CD4-positive, alpha-beta T cell treated with Interleukin-15 for 4 hours (primary cell): Measurements from ENCODE around the gene GOLT1A.
A peak's percentile ranks its signal among the peaks of the same experiment; 100 is the strongest.

Source experiments
- DNase-seq: peaks from one replicate; pipeline ENCODE4 v3.0.0-alpha.2; 2020; ENCODE audit warnings: low spot score

The GOLT1A gene

GRCh38 chr1:204218552-204218951, 4.8 kb upstream of the GOLT1A start:
- DNase-seq, result no peak

- no peak for DNase-seq
These were observed 3.8 kb upstream of the GOLT1A start for GRCh38 chr1:204217648-204218000.

- no peak for DNase-seq
These were observed 3.3 kb upstream of the GOLT1A start for GRCh38 chr1:204216880-204217647.

GRCh38 chr1:204216236-204216635, 2.4 kb upstream of the GOLT1A start:
- DNase-seq, result no peak

GRCh38 chr1:204212715-204213114, 1.1 kb downstream of the GOLT1A start:
- no peak for DNase-seq

GRCh38 chr1:204211046-204211445, 2.7 kb downstream of the GOLT1A start:
- DNase-seq, result no peak

- peak; percentile 64 for DNase-seq
These were observed 6.6 kb downstream of the GOLT1A start for GRCh38 chr1:204207136-204207616.

- no peak for DNase-seq
These were observed 7.7 kb downstream of the GOLT1A start for GRCh38 chr1:204206121-204206520.

GRCh38 chr1:204205486-204205885, 8.3 kb downstream of the GOLT1A start:
- DNase-seq, result no peak

- no peak for DNase-seq
These were observed 8.8 kb downstream of the GOLT1A start for GRCh38 chr1:204204944-204205343.

- DNase-seq, result no peak
These were observed 10.5 kb downstream of the GOLT1A start for GRCh38 chr1:204203206-204203767.

GRCh38 chr1:204202481-204202880, 11.3 kb downstream of the GOLT1A start:
- DNase-seq, result no peak

- no peak for DNase-seq
These were observed 12.3 kb downstream of the GOLT1A start for GRCh38 chr1:204201348-204202040.

GRCh38 chr1:204199579-204199978, 14.2 kb downstream of the GOLT1A start:
- no peak for DNase-seq

GRCh38 chr1:204198348-204199340, 15.1 kb downstream of the GOLT1A start:
- DNase-seq, result no peak

- DNase-seq, result no peak
These were observed 16.7 kb downstream of the GOLT1A start for GRCh38 chr1:204197068-204197467.

GRCh38 chr1:204196068-204196795, 17.6 kb downstream of the GOLT1A start, which contains the start of gene KISS1:
TSS of gene KISS1 (minus strand) at chr1:204196491. CDS start at chr1:204192876, 3,615 bp downstream.
- DNase-seq, result no peak

- no peak for DNase-seq
These were observed 19.0 kb downstream of the GOLT1A start for GRCh38 chr1:204194771-204195170.

- DNase-seq, result no peak
These were observed 19.7 kb downstream of the GOLT1A start for GRCh38 chr1:204194080-204194479.

- no peak for DNase-seq
These were observed 21.0 kb downstream of the GOLT1A start for GRCh38 chr1:204192589-204193352.
